Tibial nerve (tissue), 4 donors: ENCODE data around the gene CFAP299. TPM values are rescaled to one million over a fixed set of nuclear protein-coding genes. Genes with fewer than 3 reads are reported as not detected.
"Not testable (repeated sequence)": the region's sequence is repeated elsewhere in the genome, so short reads cannot be mapped to it uniquely, and the experiment has no call there.

Experiments used
- DNase-seq, 2 donors: peaks; one replicate each; pipeline ENCODE4 v3.0.0-alpha.2; 2019; ENCODE audit warnings: low spot score in 2 of 2
- H3K27ac ChIP-seq, 4 donors: fragments of 200-600 bp; sonication (generic) in 3 of 4; one replicate each; pipeline ENCODE4 v1.5.1; 2017 to 2019; ENCODE audit warnings: mild to moderate bottlenecking in 1 of 4
- H3K27me3 ChIP-seq, 2 donors: fragments of 200-600 bp; sonication (generic) in 1 of 2; one replicate each; pipeline versions ENCODE4 v1.5.1 to v1.6.0; 2017 to 2019
- H3K36me3 ChIP-seq, 3 donors: fragments of 200-600 bp; sonication (generic); one replicate each; pipeline ENCODE4 v1.5.1; 2018 to 2019
- H3K4me1 ChIP-seq, 4 donors: fragments of 200-600 bp; sonication (generic) in 3 of 4; one replicate each; pipeline ENCODE4 v1.5.1; 2017 to 2019
- H3K4me3 ChIP-seq, 4 donors: fragments of 200-600 bp; sonication (generic) in 3 of 4; one replicate each; pipeline ENCODE4 v1.5.1; 2017 to 2019; ENCODE audit warnings: mild to moderate bottlenecking in 1 of 4, moderate library complexity in 1 of 4
- H3K9me3 ChIP-seq, 4 donors: fragments of 200-600 bp; sonication (generic) in 3 of 4; one replicate each; pipeline ENCODE4 v1.5.1; 2017 to 2019
- EP300 ChIP-seq, 2 donors: sonication (generic); formaldehyde crosslinking; IDR thresholded peaks; one replicate each; pipeline ENCODE4 v1.6.1; 2017; ENCODE audit warnings: antibody characterized with exemption in 2 of 2, mild to moderate bottlenecking in 1 of 2
- POLR2A ChIP-seq, 2 donors: fragments of 450-650 bp; IDR thresholded peaks; one replicate each; pipeline ENCODE4 v1.6.1; 2017; ENCODE audit warnings: antibody characterized with exemption in 2 of 2, mild to moderate bottlenecking in 2 of 2, moderate library complexity in 2 of 2
- WGBS, 2 donors: methylation state at CpG; one replicate each; pipeline ENCODE4 v1.1.5; 2018; 5-methylcytosine and 5-hydroxymethylcytosine counted together
- total RNA-seq, 4 donors: library from RNA; depleted of rRNA; stranded (reverse); fragments of >200 nt; gene quantifications; one replicate each; pipeline ENCODE4 v1.1.0, GENCODE V29; 2016
- TF ChIP-seq, protein P1 (sequence below), 5 experiments: fragments of 200-600 bp in 3 of 5; fragments of 450-650 bp in 2 of 5; sonication (generic) in 3 of 5; IDR thresholded peaks; one replicate each; pipeline ENCODE4 v1.5.1; 2016 to 2019; ENCODE audit warnings: antibody characterized with exemption in 5 of 5, mild to moderate bottlenecking in 3 of 5, moderate library complexity in 2 of 5

Gene CFAP299
- total RNA-seq, 4 donors from 2014 or later = under 0.01 to 0.87 (median 0.39) TPM; not detected in 1

GRCh38 chr4:80619070-80619674 is 283.6 kb downstream of the CFAP299 start:
- H3K4me1 ChIP-seq = no peaks in the 10 kb centered on the region
- DNase-seq = no peak
- H3K36me3 ChIP-seq = no peaks in the 10 kb centered on the region
- TF ChIP-seq POLR2A (IDR thresholded peaks at IDR 0.05) = no peak
- no peak for TF ChIP-seq EP300 (IDR thresholded peaks at IDR 0.05)
- TF ChIP-seq, protein P1, sequence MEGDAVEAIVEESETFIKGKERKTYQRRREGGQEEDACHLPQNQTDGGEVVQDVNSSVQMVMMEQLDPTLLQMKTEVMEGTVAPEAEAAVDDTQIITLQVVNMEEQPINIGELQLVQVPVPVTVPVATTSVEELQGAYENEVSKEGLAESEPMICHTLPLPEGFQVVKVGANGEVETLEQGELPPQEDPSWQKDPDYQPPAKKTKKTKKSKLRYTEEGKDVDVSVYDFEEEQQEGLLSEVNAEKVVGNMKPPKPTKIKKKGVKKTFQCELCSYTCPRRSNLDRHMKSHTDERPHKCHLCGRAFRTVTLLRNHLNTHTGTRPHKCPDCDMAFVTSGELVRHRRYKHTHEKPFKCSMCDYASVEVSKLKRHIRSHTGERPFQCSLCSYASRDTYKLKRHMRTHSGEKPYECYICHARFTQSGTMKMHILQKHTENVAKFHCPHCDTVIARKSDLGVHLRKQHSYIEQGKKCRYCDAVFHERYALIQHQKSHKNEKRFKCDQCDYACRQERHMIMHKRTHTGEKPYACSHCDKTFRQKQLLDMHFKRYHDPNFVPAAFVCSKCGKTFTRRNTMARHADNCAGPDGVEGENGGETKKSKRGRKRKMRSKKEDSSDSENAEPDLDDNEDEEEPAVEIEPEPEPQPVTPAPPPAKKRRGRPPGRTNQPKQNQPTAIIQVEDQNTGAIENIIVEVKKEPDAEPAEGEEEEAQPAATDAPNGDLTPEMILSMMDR (IDR thresholded peaks at IDR 0.05) = no peak
- H3K9me3 ChIP-seq = peaks cover 0 to 7% (median 2%) of the 10 kb centered on the region in 4 donors
- H3K27ac ChIP-seq = no peak overlapping the region
- no peaks in the 10 kb centered on the region for H3K27me3 ChIP-seq
- 45 to 58% methylated on average over 1 of the region's 1 CpG for WGBS, 2 donors
- no peak overlapping the region for H3K4me3 ChIP-seq

GRCh38 chr4:80631861-80632260 is 296.3 kb downstream of the CFAP299 start:
- no peak overlapping the region for H3K27ac ChIP-seq
- H3K36me3 ChIP-seq = no peaks in the 10 kb centered on the region
- no peak for DNase-seq
- H3K27me3 ChIP-seq = no peaks in the 10 kb centered on the region
- TF ChIP-seq, protein P1 (IDR thresholded peaks at IDR 0.05) = no peak
- TF ChIP-seq POLR2A (IDR thresholded peaks at IDR 0.05) (no peak), EP300 (IDR thresholded peaks at IDR 0.05) (no peak)
- no peaks in the 10 kb centered on the region for H3K4me1 ChIP-seq
- H3K9me3 ChIP-seq = peaks cover 0 to 14% (median 2%) of the 10 kb centered on the region in 4 donors
- H3K4me3 ChIP-seq = no peak overlapping the region
- WGBS, 2 donors = 45 to 50% methylated on average over 1 of the region's 1 CpG

GRCh38 chr4:80637190-80637589 is 301.7 kb downstream of the CFAP299 start:
- no peaks in the 10 kb centered on the region for H3K36me3 ChIP-seq
- no peaks in the 10 kb centered on the region for H3K9me3 ChIP-seq
- TF ChIP-seq, protein P1 (IDR thresholded peaks at IDR 0.05) = no peak
- TF ChIP-seq EP300 (IDR thresholded peaks at IDR 0.05) = no peak
- no peak for TF ChIP-seq POLR2A (IDR thresholded peaks at IDR 0.05)
- WGBS, 2 donors = 76 to 89% methylated on average over 2 of the region's 2 CpGs
- H3K4me1 ChIP-seq = no peaks in the 10 kb centered on the region
- no peak overlapping the region for H3K4me3 ChIP-seq
- DNase-seq = no peak
- H3K27ac ChIP-seq = no peak overlapping the region
- no peaks in the 10 kb centered on the region for H3K27me3 ChIP-seq

DNA sequence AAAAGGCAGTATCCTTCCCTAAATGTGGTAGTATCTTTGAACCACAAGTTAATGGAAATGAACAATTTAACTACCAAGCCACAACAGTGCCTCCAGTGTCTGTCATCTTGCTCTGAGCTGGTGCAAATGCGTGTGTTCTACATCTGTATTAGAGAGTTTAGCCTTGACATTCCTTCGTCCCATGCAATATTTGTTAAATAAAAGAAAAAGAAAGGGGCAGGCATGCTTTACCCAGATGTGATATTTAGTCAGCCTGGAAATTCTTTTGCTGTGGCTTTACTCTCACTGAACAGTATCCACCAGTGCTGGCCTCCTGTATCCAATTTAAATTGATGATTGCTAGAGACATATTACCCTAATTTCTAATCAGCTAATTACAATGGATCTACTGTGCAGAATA is 310.5 kb downstream of the CFAP299 start:
- no peak overlapping the region for H3K27ac ChIP-seq
- no peaks in the 10 kb centered on the region for H3K9me3 ChIP-seq
- H3K27me3 ChIP-seq = no peaks in the 10 kb centered on the region
- 62% methylated on average over 2 of the region's 2 CpGs for WGBS, 2 donors
- no peak for DNase-seq
- TF ChIP-seq, protein P1 (IDR thresholded peaks at IDR 0.05) = no peak
- no peak for TF ChIP-seq EP300 (IDR thresholded peaks at IDR 0.05)
- no peak overlapping the region for H3K4me3 ChIP-seq
- H3K36me3 ChIP-seq = no peaks in the 10 kb centered on the region
- H3K4me1 ChIP-seq = no peaks in the 10 kb centered on the region

- no peaks in the 10 kb centered on the region for H3K4me1 ChIP-seq
- 22 to 29% methylated on average over 2 of the region's 2 CpGs for WGBS, 2 donors
These were observed 320.1 kb downstream of the CFAP299 start for GRCh38 chr4:80655662-80656061.

DNA sequence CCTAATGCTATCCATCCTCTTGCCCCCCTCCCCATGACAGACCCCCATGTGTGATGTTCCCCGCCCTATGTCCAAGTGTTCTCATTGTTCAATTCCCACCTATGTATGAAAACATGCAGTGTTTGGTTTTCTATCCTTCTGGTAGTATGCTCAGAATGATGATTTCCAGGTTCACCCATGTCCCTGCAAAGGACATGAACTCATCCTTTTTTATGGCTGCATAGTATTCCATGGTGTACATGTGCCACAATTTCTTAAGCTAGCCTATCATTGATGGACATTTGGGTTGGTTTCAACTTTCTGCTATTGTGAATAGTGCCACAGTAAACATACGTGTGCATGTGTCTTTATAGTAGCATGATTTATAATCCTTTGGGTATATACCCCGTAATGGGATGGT is 334.6 kb downstream of the CFAP299 start:
- H3K4me3 ChIP-seq, H3K9me3 ChIP-seq, H3K4me1 ChIP-seq, H3K36me3 ChIP-seq, H3K27ac ChIP-seq, H3K27me3 ChIP-seq, DNase-seq: not testable (repeated sequence)
- 95 to 97% methylated on average over 3 of the region's 3 CpGs for WGBS, 2 donors

More at GRCh38 chr4:80655662-80656061, 320.1 kb downstream of the CFAP299 start:
- TF ChIP-seq POLR2A (IDR thresholded peaks at IDR 0.05) = no peak
- TF ChIP-seq, protein P1 (IDR thresholded peaks at IDR 0.05) = no peak
- no peak for TF ChIP-seq EP300 (IDR thresholded peaks at IDR 0.05)
- Histone ChIP-seq H3K9me3 (no peaks in the 10 kb centered on the region), H3K4me3 (no peak overlapping the region), H3K36me3 (no peaks in the 10 kb centered on the region), H3K27ac (no peak overlapping the region), H3K27me3 (no peaks in the 10 kb centered on the region)
- no peak for DNase-seq
